ENCODE results near the gene GSTM4. TPM values are rescaled to one million over a fixed set of nuclear protein-coding genes. Genes with fewer than 3 reads are reported as not detected.
"Not testable (repeated sequence)": the region's sequence is repeated elsewhere in the genome, so short reads cannot be mapped to it uniquely, and the experiment has no call there.

Gene GSTM4
- total RNA-seq, 2 donors from 2014 or later, result 8.4 to 25.1 TPM

DNA sequence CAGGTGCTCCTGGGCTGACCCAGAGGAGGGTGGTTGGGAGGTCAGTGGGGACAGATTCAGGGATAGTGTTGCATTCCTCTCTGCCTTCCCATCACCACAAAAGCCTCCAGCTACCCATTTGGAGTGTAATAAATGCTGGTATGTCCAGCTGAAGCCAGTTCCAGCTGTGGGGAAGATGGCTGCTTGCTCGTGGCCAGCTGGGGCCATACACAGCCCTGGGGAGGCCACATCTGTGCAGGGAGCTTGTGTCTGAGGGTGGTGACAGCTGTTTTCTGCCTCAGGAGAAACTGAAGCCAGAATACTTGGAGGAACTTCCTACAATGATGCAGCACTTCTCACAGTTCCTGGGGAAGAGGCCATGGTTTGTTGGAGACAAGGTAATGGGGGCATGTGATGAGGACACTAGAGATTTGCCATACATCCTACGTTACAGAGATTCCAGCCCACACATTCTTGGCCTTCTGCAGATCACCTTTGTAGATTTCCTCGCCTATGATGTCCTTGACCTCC is 2.7 kb downstream of the GSTM4 start:
- Mint-ChIP-seq H3K27me3 (peaks cover 0 to 5% of the 10 kb centered on the region in 2 donors), H3K36me3 (no peaks in the 10 kb centered on the region), H3K4me3 (no peak overlapping the region), H3K27ac (no peak overlapping the region), H3K9me3 (no peaks in the 10 kb centered on the region), H3K4me1 (ENCODE audit: low read depth in 2 of 2) (peaks cover 14 to 19% of the 10 kb centered on the region in 2 donors)
- no peak for ATAC-seq
- no peak for DNase-seq (ENCODE audit: low spot score)

GRCh38 chr1:109659145-109659544 is 3.2 kb downstream of the GSTM4 start:
- H3K4me3 Mint-ChIP-seq, result no peak overlapping the region
- no peak for DNase-seq (ENCODE audit: low spot score)
- H3K4me1 Mint-ChIP-seq (ENCODE audit: low read depth in 2 of 2), result peaks cover 14 to 19% of the 10 kb centered on the region in 2 donors
- no peaks in the 10 kb centered on the region for H3K9me3 Mint-ChIP-seq
- H3K36me3 Mint-ChIP-seq, result no peaks in the 10 kb centered on the region
- no peak overlapping the region for H3K27ac Mint-ChIP-seq
- peaks cover 0 to 5% of the 10 kb centered on the region in 2 donors for H3K27me3 Mint-ChIP-seq
- ATAC-seq, result no peak

DNA sequence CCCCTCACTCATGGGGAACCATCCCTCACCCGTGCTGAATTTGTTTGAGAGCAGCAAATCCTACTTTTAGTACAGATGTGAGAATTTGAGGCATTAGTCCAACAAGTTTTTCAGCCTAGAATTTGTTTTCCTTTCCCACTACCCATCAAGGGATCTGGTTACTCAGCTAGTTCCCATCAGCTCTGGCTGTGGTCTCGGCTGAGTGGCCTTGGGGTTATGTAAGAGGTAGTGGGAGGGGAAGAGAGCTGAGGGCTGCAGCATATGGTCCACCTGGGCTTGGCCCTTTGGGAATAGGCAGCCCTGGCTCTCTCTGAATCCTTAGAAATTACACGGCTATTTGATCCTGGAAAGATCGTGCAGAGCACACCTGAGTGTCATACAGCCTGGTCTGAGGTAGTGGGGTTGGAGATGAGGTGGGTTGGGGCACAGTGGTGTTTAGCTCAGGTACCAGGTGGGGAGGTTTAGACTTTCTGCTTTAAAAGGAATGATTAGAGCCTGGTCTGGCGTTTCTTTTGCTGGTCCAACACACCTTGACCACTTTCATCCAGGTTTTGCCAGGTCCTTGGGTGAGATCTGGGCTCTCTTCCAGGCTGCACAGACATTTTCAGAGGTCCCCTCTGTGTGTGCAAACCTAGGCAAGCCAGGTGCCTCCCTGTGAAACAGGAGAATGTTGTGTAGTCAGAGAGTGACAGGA is 4.2 kb downstream of the GSTM4 start:
- ATAC-seq (no peak), DNase-seq (ENCODE audit: low spot score) (no peak)
- H3K27me3 Mint-ChIP-seq, result no peaks in the 10 kb centered on the region
- H3K9me3 Mint-ChIP-seq, result no peaks in the 10 kb centered on the region
- H3K4me3 Mint-ChIP-seq, result no peak overlapping the region
- no peaks in the 10 kb centered on the region for H3K36me3 Mint-ChIP-seq
- no peak overlapping the region for H3K27ac Mint-ChIP-seq
- H3K4me1 Mint-ChIP-seq (ENCODE audit: low read depth in 2 of 2), result peaks cover 6 to 15% of the 10 kb centered on the region in 2 donors

DNA sequence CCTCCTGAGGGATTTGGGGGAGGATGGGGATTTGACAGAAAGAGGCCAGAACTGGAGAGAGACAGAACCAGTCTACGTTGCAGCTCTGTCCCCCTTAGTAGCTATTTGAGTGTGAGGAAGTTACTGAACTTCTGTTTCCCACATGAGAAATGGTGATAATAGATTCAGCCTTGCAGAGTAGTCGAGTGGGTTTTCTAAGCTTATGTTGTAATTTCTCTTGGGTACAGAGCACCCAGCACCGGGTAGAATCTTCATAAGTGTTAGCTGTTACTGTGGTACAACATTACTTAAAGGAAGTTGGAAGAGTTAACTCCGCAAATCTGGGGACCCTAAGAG is 4.8 kb downstream of the GSTM4 start:
- H3K4me3 Mint-ChIP-seq; H3K27me3 Mint-ChIP-seq; DNase-seq (ENCODE audit: low spot score); H3K9me3 Mint-ChIP-seq; H3K27ac Mint-ChIP-seq; ATAC-seq; H3K36me3 Mint-ChIP-seq; H3K4me1 Mint-ChIP-seq (ENCODE audit: low read depth in 2 of 2): not testable (repeated sequence)

DNA sequence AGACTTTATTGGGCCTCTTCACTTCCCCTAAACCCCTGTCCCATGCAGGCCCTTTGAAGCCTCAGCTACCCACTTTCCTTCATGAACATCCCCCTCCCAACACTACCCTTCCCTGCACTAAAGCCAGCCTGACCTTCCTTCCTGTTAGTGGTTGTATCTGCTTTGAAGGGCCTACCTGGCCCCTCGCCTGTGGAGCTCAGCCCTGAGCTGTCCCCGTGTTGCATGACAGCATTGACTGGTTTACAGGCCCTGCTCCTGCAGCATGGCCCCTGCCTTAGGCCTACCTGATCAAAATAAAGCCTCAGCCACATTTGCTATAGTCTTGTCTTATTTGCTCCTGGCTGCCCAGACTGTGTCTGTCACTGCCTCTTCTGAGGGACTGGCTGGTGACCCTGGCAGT is 5.5 kb downstream of the GSTM4 start:
- Mint-ChIP-seq H3K9me3 (no peaks in the 10 kb centered on the region), H3K4me3 (no peak overlapping the region), H3K36me3 (no peaks in the 10 kb centered on the region), H3K4me1 (ENCODE audit: low read depth in 2 of 2) (peaks cover 0 to 3% of the 10 kb centered on the region in 2 donors), H3K27me3 (no peaks in the 10 kb centered on the region), H3K27ac (no peak overlapping the region)
- no peak for DNase-seq (ENCODE audit: low spot score)
- peak in 1 of 2 donors; percentile 38 for ATAC-seq

DNA sequence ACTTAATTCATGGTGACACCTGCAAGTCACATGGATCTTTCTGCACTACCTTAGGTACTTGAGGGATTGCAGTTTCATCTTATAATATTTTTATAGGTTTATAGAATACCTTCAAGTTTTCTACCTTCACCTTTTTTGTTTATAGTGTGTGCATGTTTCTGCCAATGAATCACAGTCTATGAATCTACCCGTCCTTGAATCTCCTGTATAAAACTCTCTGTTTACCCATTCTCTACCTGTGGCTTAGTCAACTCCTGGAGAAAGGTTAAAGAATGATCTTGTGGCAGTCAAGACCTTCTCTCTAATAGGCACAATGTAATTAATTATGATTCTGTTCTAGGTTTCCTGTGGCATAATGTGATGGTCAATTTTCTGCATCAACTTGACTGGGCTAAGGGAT is 8.8 kb downstream of the GSTM4 start:
- DNase-seq (ENCODE audit: low spot score), result no peak
- Mint-ChIP-seq H3K4me3 (no peak overlapping the region), H3K4me1 (ENCODE audit: low read depth in 2 of 2) (peaks cover 13 to 14% of the 10 kb centered on the region in 2 donors), H3K27ac (no peak overlapping the region), H3K27me3 (no peaks in the 10 kb centered on the region), H3K9me3 (no peaks in the 10 kb centered on the region), H3K36me3 (no peaks in the 10 kb centered on the region)
- no peak for ATAC-seq

GRCh38 chr1:109667452-109668122 is 11.7 kb downstream of the GSTM4 start, which contains the start of gene GSTM2:
GSTM2 (plus strand) TSS chr1:109668057; CDS start chr1:109668116, 59 bp downstream.
- H3K4me1 Mint-ChIP-seq (ENCODE audit: low read depth in 2 of 2), result peaks cover 21 to 26% of the 10 kb centered on the region in 2 donors
- DNase-seq (ENCODE audit: low spot score) (peak; percentile 69), ATAC-seq (peak; percentile 93 to 95)
- no peaks in the 10 kb centered on the region for H3K27me3 Mint-ChIP-seq
- H3K27ac Mint-ChIP-seq, result peak within 1 kb of the TSS in 1 of 2 donors; percentile 62
- H3K9me3 Mint-ChIP-seq, result no peaks in the 10 kb centered on the region
- no peaks in the 10 kb centered on the region for H3K36me3 Mint-ChIP-seq
- H3K4me3 Mint-ChIP-seq, result peak within 1 kb of the TSS; percentile 60

DNA sequence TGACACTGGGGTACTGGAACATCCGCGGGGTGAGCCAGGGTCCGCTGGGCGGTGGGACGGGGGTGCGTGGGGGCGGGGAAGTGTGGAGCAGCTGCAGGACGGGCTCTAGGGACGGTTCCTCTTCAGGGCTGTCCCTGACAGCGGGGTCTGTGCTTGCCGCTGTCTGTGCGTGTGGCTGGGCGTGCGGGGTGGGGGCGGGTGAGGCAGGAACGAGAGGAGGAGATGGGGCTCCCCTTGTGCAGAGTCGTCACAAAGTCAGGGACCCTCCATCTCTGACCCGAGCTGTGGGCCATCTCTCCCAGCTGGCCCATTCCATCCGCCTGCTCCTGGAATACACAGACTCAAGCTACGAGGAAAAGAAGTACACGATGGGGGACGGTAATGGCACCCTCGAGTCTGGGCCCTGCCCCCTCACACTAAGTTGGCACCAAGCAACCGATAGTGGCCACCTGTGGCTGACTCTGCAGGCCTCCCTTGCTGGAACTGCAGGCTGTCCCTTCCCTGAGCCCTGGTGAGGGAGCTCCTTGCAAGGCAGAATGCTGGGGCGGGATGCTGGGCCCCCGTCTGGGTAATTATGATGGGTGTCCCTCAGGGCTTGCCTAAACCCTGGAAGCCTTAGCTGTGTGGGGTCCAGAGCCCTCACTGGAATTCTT is 12.3 kb downstream of the GSTM4 start:
- no peak for DNase-seq (ENCODE audit: low spot score)
- Mint-ChIP-seq H3K27ac (no peak overlapping the region), H3K9me3 (no peaks in the 10 kb centered on the region), H3K4me3 (peak overlapping the region; percentile 60), H3K4me1 (ENCODE audit: low read depth in 2 of 2) (peaks cover 21 to 26% of the 10 kb centered on the region in 2 donors), H3K36me3 (no peaks in the 10 kb centered on the region), H3K27me3 (no peaks in the 10 kb centered on the region)
- ATAC-seq, result no peak

GRCh38 chr1:109669246-109669948 is 13.5 kb downstream of the GSTM4 start:
- H3K27ac Mint-ChIP-seq, result peak overlapping the region; percentile 18 to 76
- peak in 1 of 2 donors; percentile 22 for ATAC-seq

GRCh38 chr1:109669949-109670302 is 14.0 kb downstream of the GSTM4 start:
- H3K9me3 Mint-ChIP-seq; H3K27me3 Mint-ChIP-seq; DNase-seq (ENCODE audit: low spot score); H3K36me3 Mint-ChIP-seq; ATAC-seq: not testable (repeated sequence)
- H3K4me3 Mint-ChIP-seq, result peak overlapping the region; percentile 86
- peak overlapping the region; percentile 18 to 76 for H3K27ac Mint-ChIP-seq
- peaks cover 21 to 26% of the 10 kb centered on the region in 2 donors for H3K4me1 Mint-ChIP-seq (ENCODE audit: low read depth in 2 of 2)

More at GRCh38 chr1:109669246-109669948, 13.5 kb downstream of the GSTM4 start:
- H3K36me3 Mint-ChIP-seq, result no peaks in the 10 kb centered on the region
- no peaks in the 10 kb centered on the region for H3K9me3 Mint-ChIP-seq
- H3K27me3 Mint-ChIP-seq, result no peaks in the 10 kb centered on the region
- no peak for DNase-seq (ENCODE audit: low spot score)
- peaks cover 21 to 26% of the 10 kb centered on the region in 2 donors for H3K4me1 Mint-ChIP-seq (ENCODE audit: low read depth in 2 of 2)
- peak overlapping the region; percentile 86 for H3K4me3 Mint-ChIP-seq

DNA sequence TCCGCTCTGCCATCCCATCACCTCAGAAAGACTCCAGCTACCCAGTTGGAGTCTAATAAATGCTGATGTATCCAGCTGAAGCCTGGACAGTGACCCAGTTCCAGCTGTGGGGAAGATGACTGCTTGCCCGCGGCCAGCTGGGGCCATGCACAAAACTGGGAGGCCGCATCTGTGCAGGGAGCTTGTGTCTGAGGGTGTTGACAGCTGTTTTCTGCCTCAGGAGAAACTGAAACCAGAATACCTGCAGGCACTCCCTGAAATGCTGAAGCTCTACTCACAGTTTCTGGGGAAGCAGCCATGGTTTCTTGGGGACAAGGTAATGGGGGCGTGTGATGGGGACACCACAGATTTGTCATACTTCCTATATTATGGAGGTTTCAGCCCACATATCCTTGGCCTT is 15.2 kb downstream of the GSTM4 start:
- Mint-ChIP-seq H3K9me3 (no peaks in the 10 kb centered on the region), H3K27me3 (no peaks in the 10 kb centered on the region), H3K27ac (no peak overlapping the region), H3K36me3 (no peaks in the 10 kb centered on the region), H3K4me3 (peak overlapping the region; percentile 9), H3K4me1 (ENCODE audit: low read depth in 2 of 2) (peaks cover 21 to 26% of the 10 kb centered on the region in 2 donors)
- ATAC-seq (no peak), DNase-seq (ENCODE audit: low spot score) (no peak)

- H3K27ac Mint-ChIP-seq; DNase-seq (ENCODE audit: low spot score); H3K27me3 Mint-ChIP-seq; H3K4me3 Mint-ChIP-seq; H3K9me3 Mint-ChIP-seq; H3K36me3 Mint-ChIP-seq; ATAC-seq: not testable (repeated sequence)
- H3K4me1 Mint-ChIP-seq (ENCODE audit: low read depth in 2 of 2), result peaks cover 15 to 21% of the 10 kb centered on the region in 2 donors
Observed at GRCh38 chr1:109673861-109674260, 18.0 kb downstream of the GSTM4 start.

GRCh38 chr1:109676683-109677381 is 20.9 kb downstream of the GSTM4 start:
- not testable (repeated sequence) for H3K4me1 Mint-ChIP-seq (ENCODE audit: low read depth in 2 of 2); H3K27me3 Mint-ChIP-seq; H3K36me3 Mint-ChIP-seq; DNase-seq (ENCODE audit: low spot score); ATAC-seq; H3K4me3 Mint-ChIP-seq; H3K27ac Mint-ChIP-seq; H3K9me3 Mint-ChIP-seq

All from natural killer cell treated with Interleukin-12 subunit alpha and Interleukin-12 subunit beta and Interleukin-15 and Interleukin-18, amount 100 ng/mL, for 72 hours (primary cell).